HG03175 (cell line): ENCODE results near the gene HSD17B7.
"Not testable (repeated sequence)": the region's sequence is repeated elsewhere in the genome, so short reads cannot be mapped to it uniquely, and the experiment has no call there.

Source experiments
- ATAC-seq: cut with Tn5 transposase; IDR thresholded peaks from one replicate; pipeline ENCODE4 v1.9.1; 2021; ENCODE audit warnings: mild to moderate bottlenecking, moderate library complexity; ENCODE audit not compliant: unreplicated experiment

Gene HSD17B7

DNA sequence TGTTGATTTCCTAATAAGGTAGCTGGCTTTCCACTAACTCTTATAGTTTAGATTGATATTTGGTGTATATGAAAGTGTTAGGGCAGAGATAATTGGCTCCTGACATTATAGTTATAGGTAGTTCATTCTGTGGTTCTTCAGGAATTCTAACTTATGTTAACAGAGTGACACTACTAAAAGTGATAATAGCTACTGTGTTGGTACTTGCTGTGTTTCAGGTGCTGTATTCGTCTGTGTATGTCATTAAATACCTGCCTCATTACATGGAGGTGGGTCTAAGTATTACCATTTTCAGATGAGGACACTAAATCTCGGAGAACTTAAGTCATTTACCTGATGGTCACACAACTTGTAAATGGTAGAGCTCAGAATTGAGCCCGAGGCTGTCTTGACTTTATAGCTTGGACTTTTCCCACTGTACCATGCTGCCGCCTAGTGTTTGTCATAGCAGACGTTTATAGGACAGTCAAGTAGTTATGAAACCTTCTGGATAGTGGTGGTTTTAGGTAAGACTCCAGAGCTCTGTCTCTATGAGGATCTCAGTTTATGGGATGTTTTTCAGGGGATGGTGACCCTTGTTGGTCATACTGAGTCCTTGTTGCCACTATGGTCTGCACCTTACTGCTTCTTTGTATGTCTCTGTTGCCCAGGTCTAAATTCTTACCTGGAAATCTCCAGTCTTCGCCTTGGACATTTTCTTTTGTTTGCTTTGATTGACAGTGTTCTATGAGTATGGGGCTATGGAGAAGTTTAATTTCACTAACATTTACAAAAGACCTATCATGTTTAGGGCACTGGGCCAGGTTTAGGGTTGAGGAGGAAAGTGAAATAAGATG lies 9.7 kb downstream of the HSD17B7 start:
- ATAC-seq: not testable (repeated sequence)

DNA sequence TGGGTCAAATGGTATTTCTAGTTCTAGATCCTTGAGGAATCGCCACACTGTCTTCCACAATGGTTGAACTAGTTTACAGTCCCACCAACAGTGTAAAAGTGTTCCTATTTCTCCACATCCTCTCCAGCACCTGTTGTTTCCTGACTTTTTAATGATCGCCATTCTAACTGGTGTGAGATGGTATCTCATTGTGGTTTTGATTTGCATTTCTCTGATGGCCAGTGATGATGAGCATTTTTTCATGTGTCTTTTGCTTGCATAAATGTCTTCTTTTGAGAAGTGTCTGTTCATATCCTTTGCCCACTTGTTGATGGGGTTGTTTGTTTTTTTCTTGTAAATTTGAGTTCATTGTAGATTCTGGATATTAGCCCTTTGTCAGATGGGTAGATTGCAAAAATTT lies 17.0 kb downstream of the HSD17B7 start:
- not testable (repeated sequence) for ATAC-seq

DNA sequence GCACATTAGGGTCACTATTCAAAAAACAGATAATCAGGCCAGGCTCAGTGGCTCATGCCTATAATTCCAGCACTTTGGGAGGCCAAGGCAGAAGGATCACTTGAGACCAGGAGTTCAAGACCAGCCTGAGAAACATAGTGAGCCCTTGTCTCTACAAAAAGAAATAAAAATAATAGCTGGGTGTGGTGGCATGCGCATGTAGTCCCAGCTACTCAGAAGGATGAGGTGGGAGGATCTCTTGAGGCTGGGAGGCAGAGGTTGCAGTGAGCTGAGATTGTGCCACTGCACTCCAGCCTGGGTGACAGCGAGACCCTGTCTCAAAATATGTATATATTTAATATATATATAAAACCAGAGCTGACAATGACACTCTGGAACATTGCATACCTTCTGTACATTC lies 21.9 kb downstream of the HSD17B7 start:
- ATAC-seq: not testable (repeated sequence)

DNA sequence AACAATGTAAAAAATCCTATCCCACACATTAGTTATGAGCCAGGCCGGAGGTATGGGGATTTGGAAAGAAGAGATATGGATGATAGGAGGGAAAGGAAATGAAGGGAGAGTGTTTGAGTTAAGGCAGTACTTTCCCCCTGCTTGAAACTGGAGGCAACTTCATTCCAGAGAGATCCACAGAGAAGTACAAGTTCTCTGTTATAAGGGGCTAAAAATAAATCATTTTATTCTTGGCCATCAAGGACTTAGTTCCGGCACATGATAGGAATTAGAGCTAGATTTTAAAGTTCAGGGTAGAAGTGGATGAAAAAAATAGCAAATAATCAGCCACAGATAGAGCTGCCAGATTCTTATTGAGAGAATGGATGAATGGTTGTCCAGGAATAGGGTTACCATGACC lies 27.6 kb downstream of the HSD17B7 start:
- ATAC-seq: not testable (repeated sequence)

DNA sequence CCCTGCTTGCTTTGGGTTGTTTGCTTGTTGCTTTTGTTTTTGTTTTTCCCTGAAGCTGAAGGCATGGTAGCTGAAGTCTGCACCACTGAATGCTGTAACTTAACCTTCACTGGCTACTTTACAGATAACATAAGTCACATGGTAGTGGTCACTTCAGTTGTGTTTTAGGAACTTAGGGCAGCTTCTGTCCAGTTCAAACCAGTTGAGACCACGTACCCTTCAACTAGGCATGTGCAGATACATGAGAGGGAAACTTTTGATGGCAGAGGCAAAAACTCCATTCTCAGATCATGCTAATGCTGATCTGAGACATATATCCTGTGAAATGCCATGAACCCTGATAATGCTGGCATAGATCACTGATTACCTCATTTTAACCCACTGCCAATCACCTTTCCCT lies 28.2 kb downstream of the HSD17B7 start:
- not testable (repeated sequence) for ATAC-seq

DNA sequence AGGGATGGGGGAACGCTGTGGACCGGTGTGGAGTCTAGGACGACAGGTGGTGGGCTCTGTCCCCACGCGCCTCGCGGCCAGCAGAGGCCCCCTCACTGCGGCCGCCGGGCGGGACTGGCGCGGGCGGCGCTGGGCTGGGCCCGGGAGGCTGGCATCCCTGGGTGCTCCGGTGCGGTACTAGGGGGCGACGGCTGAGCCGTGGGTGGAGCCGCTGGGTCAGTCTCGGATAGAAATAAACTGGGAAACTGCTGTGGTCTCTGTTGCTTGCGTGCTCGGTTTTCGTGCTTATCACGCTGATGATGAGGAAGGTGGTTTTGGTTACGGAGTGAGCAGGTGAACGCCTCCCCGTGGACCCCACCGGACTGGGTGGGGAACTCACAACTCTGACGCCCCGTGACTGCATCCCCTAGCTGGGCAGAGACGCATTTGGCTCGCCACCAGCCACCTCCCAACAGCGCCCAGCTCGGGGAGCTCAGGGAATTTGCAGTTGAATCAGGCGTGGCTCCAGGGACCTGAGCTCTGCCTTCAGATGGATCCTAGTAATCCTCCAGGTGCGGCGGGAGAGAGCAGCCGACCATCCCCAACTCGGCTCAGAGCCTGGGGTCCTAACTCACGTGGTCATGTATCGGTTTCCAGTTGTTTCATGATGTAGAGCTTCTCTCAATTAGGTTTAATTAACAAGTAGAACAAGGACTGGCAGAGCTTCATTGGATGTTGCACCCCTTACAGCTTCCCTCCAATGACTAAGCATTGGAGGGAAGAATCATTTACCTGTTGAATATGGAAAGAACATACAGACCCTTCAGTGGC lies 32.1 kb downstream of the HSD17B7 start:
- ATAC-seq: no peak

DNA sequence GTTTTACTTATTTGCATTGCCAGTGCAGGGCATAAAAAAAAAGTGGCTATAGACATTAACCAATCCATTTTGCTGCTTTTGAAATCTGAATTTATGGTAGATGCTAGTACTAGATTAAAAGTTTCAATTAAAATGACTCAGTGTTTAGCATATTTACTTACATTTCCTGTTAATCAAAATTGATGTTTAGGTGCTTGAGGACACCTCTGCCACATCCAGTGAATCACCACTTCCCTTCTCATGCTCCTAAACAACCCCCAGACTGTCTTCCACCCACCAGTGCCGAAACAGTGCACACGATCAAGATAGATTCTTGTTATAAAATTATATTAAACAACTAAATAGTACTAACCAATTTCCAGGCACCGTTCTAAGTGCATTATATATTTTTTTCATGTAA lies 32.7 kb downstream of the HSD17B7 start:
- ATAC-seq: no peak

DNA sequence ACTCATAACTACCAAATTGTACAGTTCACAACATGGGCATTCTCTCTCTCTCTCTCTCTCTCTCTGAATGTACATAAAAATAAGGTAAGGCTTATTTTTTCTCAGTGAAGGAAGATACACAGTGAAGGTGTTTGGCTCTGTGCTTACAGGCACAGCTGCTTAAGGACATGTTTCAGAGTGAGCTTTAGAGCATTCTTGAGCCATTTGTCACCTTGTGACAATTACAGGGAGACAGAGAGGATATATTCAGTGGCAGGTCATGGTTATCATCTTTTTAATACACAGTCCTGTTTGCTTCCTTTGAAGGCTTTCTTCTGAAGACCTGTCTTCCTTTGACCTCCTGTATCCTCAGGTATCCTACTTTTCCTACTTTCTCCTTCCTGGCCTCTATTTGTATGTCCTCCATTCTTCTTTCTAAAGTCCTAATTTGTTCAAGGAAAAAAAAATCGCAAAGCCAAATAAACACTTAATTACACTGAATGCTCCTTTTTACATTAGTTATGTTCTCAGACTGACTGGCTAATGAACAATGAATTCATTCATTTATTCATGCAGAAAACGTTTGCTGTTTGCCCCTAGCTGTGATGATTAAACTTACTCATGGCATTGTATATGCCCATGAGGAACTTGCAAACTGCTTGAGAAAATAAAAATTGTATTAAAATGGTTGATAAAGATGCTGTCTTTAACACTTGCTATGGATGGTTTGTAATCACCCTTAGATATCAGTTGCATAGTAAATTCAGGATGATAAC lies 33.4 kb downstream of the HSD17B7 start:
- ATAC-seq: no peak

DNA sequence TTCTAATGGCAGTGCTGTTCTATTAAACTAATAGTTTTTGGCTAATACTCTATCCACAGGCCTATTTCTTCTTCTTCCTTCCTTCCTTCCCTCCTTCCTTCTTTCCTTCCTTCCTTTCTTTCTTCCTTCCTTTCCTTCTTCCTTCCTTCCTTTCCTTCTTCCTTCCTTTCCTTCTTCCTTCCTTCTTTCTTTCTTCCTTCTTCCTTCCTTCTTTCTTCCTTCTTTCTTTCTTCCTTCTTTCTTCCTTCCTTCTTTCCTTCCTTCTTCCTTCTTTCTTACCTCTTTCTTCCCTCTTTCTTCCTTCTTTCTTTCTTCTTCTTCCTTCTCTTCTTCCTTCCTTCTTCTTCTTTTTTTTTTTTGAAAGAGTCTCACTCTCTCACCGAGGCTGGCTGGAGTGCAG lies 38.8 kb downstream of the HSD17B7 start:
- ATAC-seq: no peak

DNA sequence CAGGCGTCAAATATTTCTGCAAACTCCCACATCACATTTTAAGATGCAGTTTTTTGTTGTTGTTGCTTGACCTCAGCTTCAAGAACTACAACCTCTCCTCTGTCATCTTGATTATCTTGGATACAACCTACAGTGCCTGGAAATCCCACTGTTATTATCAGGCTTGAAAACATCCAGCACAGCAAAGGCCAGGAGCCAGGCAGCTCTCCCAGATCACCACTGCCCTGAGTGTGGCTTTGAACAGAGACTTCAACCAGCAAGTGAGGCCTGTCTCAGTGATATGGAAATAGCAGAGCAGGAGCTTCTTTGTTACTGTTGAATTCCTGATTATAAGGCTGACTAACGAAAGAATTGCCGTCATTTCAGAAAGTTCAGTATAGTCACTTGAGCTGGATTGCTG lies 42.0 kb downstream of the HSD17B7 start:
- ATAC-seq: no peak

DNA sequence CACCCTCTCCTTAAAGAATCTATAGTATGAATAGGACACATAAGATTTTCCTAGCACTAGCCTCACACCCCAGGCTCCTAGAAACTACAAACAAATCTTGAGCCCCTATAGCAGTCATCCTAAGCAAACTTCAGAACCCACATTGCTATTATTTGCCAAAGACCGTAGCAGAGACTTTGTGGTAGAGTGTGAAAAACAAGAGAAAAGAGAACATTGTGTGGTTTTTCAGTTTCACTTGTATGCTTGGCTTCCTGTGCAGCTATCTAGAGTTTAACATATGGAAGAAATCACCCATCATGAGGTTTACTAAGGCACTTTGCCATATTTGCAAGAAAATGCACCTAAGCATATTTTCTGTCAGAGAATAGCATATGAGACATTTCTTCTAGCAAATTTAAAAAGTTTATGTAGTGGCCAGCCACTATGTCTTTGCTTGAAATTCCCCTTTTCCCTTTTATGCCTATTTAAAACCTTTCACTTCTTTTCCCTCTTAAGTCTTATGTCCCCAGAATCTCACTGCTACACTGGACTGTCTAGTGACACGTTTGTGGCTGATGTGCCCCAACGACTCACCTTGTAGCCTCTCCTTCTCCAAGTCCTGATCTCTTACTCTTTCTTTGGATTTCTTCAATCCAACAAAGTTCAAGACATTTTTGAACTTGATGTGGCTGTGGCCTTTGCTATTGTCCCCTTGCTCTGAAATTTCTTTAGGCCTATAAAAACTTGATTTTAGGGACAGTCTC lies 44.8 kb downstream of the HSD17B7 start:
- ATAC-seq: peak; percentile 73

DNA sequence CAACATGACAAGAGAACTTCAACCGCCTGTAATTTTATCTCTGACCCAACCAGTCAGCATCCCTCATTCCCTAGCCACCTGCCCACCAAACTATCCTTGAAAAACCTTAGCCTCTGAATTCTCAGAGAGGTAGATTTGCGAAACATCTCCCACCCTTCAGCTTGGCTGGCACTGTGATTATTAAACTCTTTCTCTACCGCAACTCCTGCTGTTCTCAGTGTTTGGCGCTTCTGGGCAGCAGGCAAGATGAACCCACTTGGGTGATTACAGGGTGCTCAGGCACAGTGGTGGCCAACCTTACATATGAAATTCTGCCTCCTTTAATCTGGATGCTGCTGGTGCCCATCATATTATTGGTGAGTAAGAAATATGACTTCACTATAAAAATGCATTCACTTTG lies 48.4 kb downstream of the HSD17B7 start:
- ATAC-seq: no peak

DNA sequence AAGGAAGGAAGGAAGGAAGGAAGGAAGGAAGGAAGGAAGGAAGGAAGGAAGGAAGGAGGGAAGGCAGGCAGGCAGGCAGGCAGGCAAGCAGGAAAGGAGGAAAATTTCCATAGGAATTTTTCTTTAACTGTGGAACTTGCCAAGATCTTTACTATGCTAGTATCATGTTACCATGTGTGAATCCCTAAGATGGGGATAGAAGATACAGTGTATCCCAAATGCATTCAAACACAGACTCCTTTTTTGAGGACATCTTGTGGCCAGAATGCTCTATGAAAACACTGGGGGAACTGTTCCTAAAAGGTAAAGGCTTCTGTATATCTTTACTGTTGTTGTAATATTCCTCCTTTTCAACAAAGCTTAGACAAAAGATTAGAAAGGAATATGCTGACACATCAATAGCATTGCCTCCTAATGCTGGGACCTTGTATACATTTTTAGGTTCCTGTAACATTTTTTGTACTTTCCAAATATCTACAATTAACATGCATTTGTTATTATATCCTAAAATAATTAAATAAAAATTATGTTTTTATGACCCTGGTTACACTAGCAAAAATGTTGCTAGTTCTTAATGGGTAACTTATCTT lies 49.8 kb downstream of the HSD17B7 start:
- ATAC-seq: no peak

DNA sequence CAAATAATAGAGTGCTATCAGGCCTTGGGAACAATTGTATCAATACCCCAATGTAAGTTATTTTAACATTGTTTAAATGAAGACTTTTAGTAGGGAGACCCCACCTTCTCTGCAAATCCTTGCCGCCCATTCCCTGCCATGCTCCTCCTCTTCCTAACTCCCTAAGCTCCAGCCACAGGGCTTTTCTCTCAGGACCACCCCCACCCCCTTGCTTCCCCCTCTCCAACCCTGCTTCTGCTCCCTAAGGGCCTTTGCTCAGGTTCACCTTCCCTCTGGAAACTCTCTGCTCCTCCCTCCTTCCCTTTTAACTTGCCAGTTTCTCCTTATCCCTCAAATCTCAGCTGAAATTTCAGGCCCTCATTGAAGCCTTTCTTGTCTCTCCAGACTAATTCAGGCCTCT lies 53.7 kb downstream of the HSD17B7 start:
- no peak for ATAC-seq

DNA sequence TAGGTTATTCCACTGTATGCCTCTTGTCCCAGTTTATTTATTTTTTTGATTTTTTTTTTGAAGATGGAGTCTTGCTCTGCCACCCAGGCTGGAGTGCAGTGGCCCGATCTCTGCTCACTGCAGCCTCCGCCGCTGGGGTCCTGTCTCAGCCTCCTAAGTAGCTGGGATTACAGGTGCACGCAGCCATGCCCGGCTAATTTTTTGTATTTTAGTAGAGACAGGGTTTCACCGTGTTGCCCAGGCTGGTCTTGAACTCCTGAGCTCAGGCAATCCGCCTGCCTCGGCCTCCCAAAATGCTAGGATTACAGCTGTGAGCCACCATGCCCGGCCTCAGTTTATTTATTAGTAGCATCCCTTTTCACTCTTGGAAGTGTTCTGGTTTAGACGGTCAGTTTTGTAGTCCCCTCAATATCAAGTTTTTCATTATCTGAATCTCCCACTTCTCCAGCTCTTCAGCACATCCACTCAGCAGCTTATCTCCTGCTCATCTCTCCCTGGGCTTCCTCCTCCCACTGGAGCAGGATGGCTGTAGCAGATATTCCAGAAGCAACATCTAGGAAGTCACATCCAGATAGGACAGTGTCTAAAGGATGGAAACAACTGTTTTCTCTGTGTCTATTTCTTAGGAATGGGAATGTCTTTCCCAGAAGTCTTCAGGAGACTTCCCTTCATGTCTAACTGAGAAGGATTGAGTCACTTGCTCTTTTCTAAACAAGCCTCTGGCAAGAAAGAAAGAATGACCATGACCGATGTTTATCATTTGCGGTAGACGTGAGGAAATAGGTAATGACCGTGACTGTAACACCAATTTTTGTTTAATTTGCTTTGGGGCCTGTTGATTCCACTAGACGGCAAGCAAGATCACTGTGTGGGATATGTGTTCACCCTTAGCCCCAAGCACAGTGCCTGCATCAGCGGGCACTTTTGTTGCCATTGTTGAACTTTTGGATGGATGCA lies 56.0 kb downstream of the HSD17B7 start:
- no peak for ATAC-seq

DNA sequence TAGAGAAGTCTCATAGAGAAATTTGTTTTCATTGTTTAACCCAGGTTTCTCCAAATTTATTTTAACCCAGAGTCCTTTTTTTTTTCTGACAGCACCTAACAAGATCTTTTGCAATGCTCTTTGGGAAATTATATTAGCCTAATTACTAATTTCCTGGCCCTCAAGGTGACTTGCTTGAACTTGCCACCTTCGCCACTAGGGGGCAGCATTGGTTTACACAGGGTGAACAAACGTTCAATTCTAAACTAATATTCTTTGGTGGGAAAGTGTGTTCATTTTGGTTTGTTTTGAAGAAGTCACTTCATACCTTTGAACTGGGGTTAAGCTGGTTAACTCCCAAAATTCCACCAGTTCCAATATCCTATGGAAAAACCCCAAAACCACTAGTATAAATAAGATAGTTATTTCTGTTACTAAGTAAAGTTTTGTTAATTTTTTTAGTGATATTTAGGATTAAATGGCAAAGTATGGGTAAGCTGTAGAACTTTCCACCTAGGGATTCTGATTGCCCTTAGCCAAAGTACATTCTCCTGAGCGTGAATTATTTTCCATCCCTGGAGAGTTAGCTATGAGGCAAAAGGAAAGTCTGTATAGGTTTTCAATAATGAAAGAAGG lies 57.4 kb downstream of the HSD17B7 start:
- peak; percentile 74 for ATAC-seq

DNA sequence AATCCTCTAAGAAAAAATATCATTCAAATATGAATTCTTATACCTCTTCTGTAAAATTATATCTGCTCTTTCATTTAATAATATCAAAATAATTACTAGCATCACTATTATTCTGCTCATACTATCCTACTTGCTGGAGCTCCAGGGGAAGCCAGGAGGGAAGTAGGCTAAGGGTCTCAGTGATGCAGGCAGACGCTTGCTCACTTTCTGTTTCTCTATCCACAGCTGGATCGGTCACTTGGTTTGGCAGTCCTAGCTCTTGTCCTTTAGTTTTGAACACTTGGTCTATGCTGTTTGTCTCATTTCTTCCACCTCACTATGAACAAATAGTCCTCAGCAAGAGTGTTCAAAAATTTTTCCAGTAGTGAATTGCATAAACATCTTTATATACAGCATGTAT lies 59.2 kb downstream of the HSD17B7 start:
- ATAC-seq: no peak

DNA sequence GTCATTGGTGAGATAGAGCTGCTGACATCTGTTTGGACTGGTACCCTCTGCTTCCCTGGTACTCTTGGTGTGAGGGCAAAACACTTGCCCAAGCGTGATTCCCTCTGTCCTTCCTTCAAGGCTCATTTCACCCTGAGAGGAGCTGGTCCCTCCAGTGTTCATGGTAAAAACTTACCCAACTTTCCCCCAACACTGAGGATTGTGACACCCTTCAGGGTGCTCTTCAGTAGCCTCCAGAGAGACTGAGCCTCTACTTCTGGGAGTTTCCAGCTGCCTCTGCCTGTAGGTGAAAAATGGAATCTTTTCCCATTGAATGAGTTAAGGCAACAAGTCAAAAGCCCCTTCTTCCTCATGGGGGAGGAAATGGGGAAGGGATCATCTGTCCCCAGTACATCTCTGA lies 60.8 kb downstream of the HSD17B7 start:
- ATAC-seq: no peak
